ENCODE measurements around the gene RGS17.
"Not testable (repeated sequence)": the region's sequence is repeated elsewhere in the genome, so short reads cannot be mapped to it uniquely, and the experiment has no call there.

The RGS17 gene

GRCh38 chr6:153131037-153131981, at the start of gene RGS17:
RGS17 (minus strand) TSS chr6:153131282; CDS start chr6:153044018, 87,264 bp downstream.
- DNase-seq: peak; percentile 54

GRCh38 chr6:153172815-153173214, 41.7 kb upstream of the RGS17 start:
- no peak for DNase-seq

DNA sequence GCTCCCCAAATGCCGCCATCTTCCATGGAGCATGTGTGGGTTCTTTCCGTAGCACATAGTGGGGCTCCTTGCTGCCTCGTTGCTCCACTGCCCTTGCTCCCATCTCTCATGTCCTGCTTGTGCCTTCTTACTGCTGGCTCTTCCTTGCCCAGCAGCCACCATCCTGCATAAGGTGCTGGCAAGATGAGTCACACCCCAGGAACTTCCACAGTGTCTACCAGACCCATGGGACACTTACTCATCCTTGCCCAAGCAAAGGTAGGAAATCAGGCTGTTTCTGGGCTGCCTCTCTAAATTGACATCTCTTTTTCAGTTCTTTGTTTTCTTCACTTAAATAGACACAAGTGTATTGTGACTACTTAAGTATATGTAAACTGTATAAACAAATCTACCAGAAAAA, 39.4 kb upstream of the RGS17 start:
- DNase-seq: no peak

- no peak for DNase-seq
Observed at GRCh38 chr6:153167907-153168306, 36.8 kb upstream of the RGS17 start.

- DNase-seq: no peak
Observed at GRCh38 chr6:153167061-153167891, 36.2 kb upstream of the RGS17 start.

- no peak for DNase-seq
Observed at GRCh38 chr6:153162646-153163045, 31.6 kb upstream of the RGS17 start.

DNA sequence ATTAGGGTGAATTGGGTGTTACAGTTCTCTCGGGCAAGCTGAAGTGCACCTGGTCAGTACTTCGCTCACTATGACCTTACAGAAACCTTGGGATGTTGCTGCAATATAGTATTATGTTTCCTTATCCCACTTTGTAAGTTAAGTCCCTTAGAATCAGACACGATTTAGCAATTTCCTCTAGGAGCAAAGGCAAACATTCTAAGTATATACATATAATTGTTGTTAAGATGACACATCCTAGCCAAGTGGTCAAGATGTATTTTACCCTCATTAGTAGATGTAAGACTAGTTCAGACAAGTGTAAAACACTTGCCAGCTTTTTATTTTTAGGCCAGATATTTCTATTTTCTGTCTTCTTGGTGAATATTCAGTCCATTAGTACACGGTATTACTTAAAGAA, 31.1 kb upstream of the RGS17 start:
- DNase-seq: no peak

DNA sequence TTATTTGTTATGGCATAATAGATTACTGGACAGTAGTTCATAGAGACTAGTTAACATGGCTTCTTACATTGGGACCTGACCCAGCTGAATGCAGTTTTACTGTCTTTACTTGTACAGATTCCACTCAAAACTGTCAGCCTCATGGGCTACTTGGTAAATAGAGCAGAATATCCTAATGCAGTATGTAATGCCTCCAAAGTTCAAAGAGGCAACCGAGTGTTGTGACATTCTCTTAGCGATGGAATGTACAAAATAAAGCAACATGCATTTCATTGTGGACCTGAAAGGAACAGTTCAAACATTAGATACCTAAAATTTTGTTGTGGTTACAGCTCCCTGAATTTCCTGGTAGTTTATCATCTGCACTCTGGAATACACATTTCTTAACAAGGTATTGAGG, 29.1 kb upstream of the RGS17 start:
- DNase-seq: no peak

- peak; percentile 54 for DNase-seq
Observed at GRCh38 chr6:153150752-153151440, 19.8 kb upstream of the RGS17 start.

- DNase-seq: no peak
Observed at GRCh38 chr6:153150371-153150751, 19.3 kb upstream of the RGS17 start.

DNA sequence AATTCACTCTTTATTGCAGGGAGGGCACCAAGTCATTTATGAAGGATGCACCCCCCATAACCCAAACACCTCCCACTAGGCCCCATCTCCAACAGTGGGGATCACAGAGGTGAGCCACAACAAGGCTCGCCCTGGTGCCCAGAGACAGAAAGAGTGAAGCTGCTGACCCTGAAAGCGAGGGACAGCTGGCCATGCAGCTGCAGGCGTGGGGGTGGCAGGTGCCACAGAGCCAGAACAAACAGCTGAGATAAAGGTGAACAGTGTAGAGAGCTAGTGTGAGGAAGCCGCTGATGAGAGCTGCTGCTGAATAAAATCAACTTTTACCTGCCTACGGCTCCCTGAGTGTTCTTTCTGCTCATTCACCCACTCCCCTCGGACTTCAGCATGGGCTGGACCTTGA, 18.8 kb upstream of the RGS17 start:
- no peak for DNase-seq

GRCh38 chr6:153146413-153146812, 15.3 kb upstream of the RGS17 start:
- no peak for DNase-seq

DNA sequence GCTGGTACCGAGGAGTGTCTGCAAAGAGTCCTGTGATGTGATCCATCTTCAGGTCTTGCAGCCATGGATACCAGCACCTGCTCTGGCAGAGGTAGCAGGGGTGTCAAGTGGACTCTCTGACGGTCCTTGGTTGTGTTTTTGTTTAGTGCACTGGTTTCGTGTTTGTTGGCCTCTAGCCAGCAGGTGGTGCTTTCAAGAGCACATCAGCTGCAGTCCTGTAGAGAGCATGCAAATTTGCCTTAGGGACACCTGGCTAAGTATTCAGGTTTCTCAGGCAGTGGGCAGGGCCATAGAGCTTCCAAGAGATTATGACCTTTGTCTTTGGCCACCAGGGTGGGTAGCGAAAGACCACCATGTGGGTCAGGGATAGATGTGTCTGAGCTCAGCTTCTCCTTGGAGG, 14.5 kb upstream of the RGS17 start:
- peak; percentile 94 for DNase-seq

DNA sequence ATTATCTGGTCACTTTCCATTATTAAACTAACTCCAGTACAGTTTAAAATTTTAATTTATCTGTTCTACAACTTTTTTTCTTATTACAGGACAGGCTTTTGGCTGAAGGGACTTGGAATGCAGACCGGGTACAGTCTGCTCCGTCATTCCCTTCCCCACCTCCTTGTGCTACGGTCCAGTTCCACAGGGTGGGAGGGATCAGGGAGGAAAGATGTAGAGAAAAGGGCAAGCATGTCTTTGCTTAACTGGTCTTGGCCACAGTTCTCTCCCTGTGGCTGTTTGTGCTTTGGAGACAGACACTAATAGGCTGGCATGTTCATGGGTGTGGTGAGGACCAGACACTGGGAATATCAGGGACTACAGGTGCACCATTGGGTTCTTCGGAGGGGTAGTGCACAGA, 12.1 kb upstream of the RGS17 start:
- DNase-seq: no peak

- DNase-seq: peak; percentile 83
Observed at GRCh38 chr6:153140299-153140698, 9.2 kb upstream of the RGS17 start.

GRCh38 chr6:153138930-153139329, 7.8 kb upstream of the RGS17 start:
- DNase-seq: no peak

- DNase-seq: no peak
Observed at GRCh38 chr6:153135681-153136080, 4.6 kb upstream of the RGS17 start.

- not testable (repeated sequence) for DNase-seq
Observed at GRCh38 chr6:153133667-153134066, 2.6 kb upstream of the RGS17 start.

DNA sequence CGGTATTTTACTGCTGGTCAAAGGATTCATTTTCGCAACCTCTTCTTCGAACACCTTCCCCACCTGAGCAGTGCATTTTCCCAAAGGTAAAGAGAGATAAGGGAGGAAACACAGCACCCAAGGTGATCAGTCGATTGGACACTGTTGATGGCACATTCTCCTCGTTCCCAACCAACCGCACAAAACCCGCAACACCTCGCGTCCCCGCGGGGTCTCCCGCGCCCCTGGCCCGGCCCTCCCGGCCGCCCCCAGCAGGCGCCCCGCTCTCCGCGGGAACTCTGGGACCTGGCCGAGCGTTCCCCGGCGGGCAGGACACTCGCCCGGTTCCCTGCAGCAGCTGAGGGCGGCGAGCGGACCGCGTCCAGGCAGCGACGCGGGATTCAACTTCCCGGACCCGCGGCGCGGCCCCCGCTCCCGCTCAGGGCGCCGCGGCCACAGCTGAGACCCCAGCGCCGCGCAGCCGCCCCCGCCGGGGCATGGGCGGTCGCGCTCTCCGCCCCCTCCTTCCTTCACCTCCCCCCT, 506 bp downstream of the RGS17 start:
- DNase-seq: no peak

DNA sequence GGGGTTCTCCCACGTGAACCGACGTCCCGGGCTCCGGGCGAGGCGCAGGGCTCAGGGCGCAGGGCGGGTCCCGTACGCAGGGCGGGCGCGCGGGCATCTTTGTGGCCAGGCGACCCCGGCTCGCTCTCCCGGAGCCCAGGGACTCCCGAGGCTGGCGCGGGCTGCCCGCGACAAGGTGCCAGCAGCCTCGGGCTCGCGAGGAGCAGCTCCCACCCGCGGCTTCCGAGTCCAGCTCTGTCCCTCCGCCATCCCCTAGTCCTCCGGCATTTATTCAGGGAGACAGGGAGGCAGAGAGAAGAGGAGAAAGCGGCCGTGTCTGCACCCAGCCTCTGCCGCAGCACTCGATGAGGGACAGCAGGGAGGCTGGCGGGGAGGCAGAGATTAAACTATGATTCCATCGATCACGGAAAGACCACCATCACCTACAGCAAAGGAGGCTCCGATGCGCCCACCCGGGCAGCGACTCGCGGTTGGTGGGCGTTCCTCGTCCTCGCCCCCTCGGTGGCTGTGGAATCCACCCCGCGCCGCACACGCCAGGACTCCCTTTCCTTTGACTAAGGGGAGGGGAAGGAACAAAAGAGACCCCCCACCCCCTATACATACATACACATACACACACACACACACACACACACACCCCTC, 1.1 kb downstream of the RGS17 start:
- DNase-seq: peak; percentile 19

DNA sequence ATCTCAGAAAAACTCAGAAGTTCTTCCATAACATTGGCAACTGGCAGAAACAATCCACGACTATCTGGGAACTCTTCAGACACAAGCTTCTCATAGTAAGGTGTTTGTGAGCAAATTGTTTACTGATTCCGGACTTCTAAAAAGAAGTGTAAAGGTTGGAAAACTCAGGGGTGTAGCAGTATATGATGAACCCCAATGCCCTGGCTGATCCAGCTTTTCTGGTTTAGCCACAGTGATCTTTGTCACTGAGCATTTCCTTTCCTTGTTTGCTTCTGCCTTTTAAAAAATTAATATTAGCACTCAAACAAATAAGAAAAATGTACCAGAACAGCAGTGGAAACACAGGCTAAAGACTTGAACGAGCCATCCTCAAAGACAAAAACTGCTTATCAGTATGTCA, 4.9 kb downstream of the RGS17 start:
- DNase-seq: no peak

DNA sequence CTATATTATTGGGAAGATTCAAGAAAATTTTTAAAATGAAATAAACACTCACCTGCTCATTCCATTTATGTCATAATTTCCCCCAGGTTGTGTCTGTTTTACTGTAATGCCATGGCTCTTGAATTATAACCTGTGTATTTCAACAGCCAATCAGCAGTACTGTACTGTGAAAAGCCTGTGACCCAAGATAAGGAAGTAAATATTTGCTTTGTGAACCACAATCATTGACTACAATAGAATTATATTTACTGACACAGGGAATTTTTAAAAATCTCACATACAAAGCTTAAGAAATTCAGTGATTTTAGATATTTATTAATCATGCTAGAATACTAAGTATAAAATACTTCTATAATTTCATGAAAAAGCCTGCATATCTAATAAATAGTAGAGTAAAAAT, 6.0 kb downstream of the RGS17 start:
- no peak for DNase-seq

GRCh38 chr6:153123801-153124200, 7.3 kb downstream of the RGS17 start:
- no peak for DNase-seq
